Measurements from ENCODE around the gene C8B.

C8B gene

DNA sequence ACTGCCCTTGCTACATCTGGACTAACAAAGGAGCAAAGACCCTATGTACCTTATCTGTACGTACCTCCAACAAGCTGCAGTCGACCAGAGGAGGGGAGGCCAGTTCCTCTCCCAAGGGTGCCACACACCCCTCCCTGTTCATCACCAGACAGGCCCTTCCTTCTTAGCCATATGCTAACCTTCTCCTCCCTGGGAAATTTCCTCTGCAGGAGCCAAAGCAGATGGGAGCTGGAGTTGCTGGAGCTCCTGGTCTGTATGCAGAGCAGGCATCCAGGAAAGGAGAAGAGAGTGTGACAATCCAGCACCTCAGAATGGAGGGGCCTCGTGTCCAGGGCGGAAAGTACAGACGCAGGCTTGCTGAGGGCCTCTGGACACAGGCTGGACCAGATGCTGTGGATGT lies 48.5 kb downstream of the C8B start:
- Histone ChIP-seq H3K27me3 (ENCODE audit: insufficient read depth, poor library complexity, severe bottlenecking) (no peaks in the 10 kb centered on the region), H3K4me3 (replicated peaks; ENCODE audit: insufficient read depth, low read length) (no peak overlapping the region), H3K27ac (replicated peaks) (no peak overlapping the region)
- no peak for DNase-seq (ENCODE audit: low read depth in 1 of 2, low spot score in 1 of 2)
- no peak for TF ChIP-seq SPI1 (IDR thresholded peaks at IDR 0.05; ENCODE audit: borderline replicate concordance, low read depth)
- TF ChIP-seq GABPA (IDR thresholded peaks at IDR 0.05; ENCODE audit: low read depth): no peak
- TF ChIP-seq, protein P1, sequence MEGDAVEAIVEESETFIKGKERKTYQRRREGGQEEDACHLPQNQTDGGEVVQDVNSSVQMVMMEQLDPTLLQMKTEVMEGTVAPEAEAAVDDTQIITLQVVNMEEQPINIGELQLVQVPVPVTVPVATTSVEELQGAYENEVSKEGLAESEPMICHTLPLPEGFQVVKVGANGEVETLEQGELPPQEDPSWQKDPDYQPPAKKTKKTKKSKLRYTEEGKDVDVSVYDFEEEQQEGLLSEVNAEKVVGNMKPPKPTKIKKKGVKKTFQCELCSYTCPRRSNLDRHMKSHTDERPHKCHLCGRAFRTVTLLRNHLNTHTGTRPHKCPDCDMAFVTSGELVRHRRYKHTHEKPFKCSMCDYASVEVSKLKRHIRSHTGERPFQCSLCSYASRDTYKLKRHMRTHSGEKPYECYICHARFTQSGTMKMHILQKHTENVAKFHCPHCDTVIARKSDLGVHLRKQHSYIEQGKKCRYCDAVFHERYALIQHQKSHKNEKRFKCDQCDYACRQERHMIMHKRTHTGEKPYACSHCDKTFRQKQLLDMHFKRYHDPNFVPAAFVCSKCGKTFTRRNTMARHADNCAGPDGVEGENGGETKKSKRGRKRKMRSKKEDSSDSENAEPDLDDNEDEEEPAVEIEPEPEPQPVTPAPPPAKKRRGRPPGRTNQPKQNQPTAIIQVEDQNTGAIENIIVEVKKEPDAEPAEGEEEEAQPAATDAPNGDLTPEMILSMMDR (IDR thresholded peaks at IDR 0.05; ENCODE audit: insufficient read depth, low read length): no peak
- TF ChIP-seq REST (IDR thresholded peaks at IDR 0.05; ENCODE audit: insufficient replicate concordance, low read depth): no peak
- TF ChIP-seq POLR2AphosphoS5 (IDR thresholded peaks at IDR 0.05; ENCODE audit: low read depth): no peak

DNA sequence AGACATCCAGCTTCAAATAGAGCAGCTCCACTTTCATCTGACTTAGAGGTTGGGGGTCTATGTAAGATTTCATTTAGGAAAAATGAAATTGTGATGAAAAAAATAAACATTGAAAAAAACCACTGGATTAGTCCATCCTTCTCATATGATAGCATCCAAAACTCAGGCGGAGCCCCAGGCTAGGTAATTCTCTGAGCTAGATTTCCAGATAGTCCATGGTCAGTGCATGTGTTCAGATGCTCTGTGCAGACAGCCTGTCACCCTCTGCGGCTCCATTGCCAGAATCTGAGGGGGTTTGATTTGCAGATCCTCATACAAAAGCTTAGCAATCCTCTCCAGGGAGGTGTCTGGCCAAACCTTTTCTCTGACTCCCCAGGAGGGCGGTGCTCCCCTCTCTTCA lies 49.2 kb downstream of the C8B start:
- no peak for DNase-seq (ENCODE audit: low read depth in 1 of 2, low spot score in 1 of 2)

GRCh38 chr1:56915960-56916359 lies 49.9 kb downstream of the C8B start:
- TF ChIP-seq SPI1 (IDR thresholded peaks at IDR 0.05; ENCODE audit: borderline replicate concordance, low read depth) (no peak), REST (IDR thresholded peaks at IDR 0.05; ENCODE audit: insufficient replicate concordance, low read depth) (no peak), GABPA (IDR thresholded peaks at IDR 0.05; ENCODE audit: low read depth) (no peak), POLR2AphosphoS5 (IDR thresholded peaks at IDR 0.05; ENCODE audit: low read depth) (no peak)
- TF ChIP-seq, protein P1 (IDR thresholded peaks at IDR 0.05; ENCODE audit: insufficient read depth, low read length): no peak
- Histone ChIP-seq H3K27ac (replicated peaks) (no peak overlapping the region), H3K4me3 (replicated peaks; ENCODE audit: insufficient read depth, low read length) (no peak overlapping the region), H3K27me3 (ENCODE audit: insufficient read depth, poor library complexity, severe bottlenecking) (no peaks in the 10 kb centered on the region)
- DNase-seq (ENCODE audit: low read depth in 1 of 2, low spot score in 1 of 2): no peak

More for the DNA sequence above, 49.2 kb downstream of the C8B start:
- no peak overlapping the region for H3K27ac ChIP-seq (replicated peaks)
- no peaks in the 10 kb centered on the region for H3K27me3 ChIP-seq (ENCODE audit: insufficient read depth, poor library complexity, severe bottlenecking)
- no peak overlapping the region for H3K4me3 ChIP-seq (replicated peaks; ENCODE audit: insufficient read depth, low read length)
- TF ChIP-seq POLR2AphosphoS5 (IDR thresholded peaks at IDR 0.05; ENCODE audit: low read depth): no peak
- no peak for TF ChIP-seq GABPA (IDR thresholded peaks at IDR 0.05; ENCODE audit: low read depth)
- TF ChIP-seq SPI1 (IDR thresholded peaks at IDR 0.05; ENCODE audit: borderline replicate concordance, low read depth): no peak

DNA sequence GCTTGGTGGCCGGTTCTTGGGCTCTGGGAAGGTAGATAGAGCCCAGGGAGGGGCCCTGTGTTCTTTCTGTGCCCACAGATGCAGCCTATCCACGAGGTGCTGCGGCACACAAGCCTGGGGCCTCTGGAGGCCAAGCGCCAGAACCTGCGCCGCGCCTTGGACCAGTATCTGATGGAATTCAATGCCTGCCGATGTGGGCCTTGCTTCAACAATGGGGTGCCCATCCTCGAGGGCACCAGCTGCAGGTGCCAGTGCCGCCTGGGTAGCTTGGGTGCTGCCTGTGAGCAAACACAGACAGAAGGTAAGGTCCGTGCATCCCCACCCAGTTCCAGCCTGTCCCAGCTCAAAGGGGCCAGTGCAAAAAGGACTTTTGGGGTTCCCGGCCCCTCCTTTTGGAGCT lies 53.5 kb downstream of the C8B start:
- DNase-seq (ENCODE audit: low read depth in 1 of 2, low spot score in 1 of 2): no peak
- no peak overlapping the region for H3K27ac ChIP-seq (replicated peaks)
- TF ChIP-seq, protein P1 (IDR thresholded peaks at IDR 0.05; ENCODE audit: insufficient read depth, low read length): no peak
- TF ChIP-seq REST (IDR thresholded peaks at IDR 0.05; ENCODE audit: insufficient replicate concordance, low read depth) (no peak), POLR2AphosphoS5 (IDR thresholded peaks at IDR 0.05; ENCODE audit: low read depth) (no peak), SPI1 (IDR thresholded peaks at IDR 0.05; ENCODE audit: borderline replicate concordance, low read depth) (no peak), GABPA (IDR thresholded peaks at IDR 0.05; ENCODE audit: low read depth) (no peak)
- no peak overlapping the region for H3K4me3 ChIP-seq (replicated peaks; ENCODE audit: insufficient read depth, low read length)
- no peaks in the 10 kb centered on the region for H3K27me3 ChIP-seq (ENCODE audit: insufficient read depth, poor library complexity, severe bottlenecking)
